K562 (cell line): ENCODE results near the gene KIAA0319L. TPM values are rescaled to one million over a fixed set of nuclear protein-coding genes. Genes with fewer than 3 reads are reported as not detected.
A peak's percentile ranks its signal among the peaks of the same experiment; 100 is the strongest.

Experiments
- ATAC-seq: fragments of 200-7000 bp; cut with Tn5 transposase; 3 replicates; pipeline ENCODE4 v1.9.1; 2020; ENCODE audit warnings: moderate library complexity
- BruUV-seq: library from RNA; stranded (reverse); fragments of 400-500 nt; replicated peaks from 2 replicates; lab custom pipeline; 2021; lab: Mats Ljungman, UMichigan
- CTCF ChIA-PET: fragments of 300-600 bp; formaldehyde crosslinking; extraction: SDS; loops from one replicate; lab custom pipeline; 2021; ENCODE audit warnings: low intra/inter-chr PET ratio; lab: Yijun Ruan, JAX
- POLR2A ChIA-PET: fragments of 300-600, 350-650 bp; sonication (Branson Sonifier 250); formaldehyde crosslinking; extraction: SDS; loops from one replicate; lab custom pipeline; 2021; ENCODE audit warnings: antibody characterized with exemption, inconsistent platforms; lab: Yijun Ruan, JAX
- DNase-seq, 4 experiments: peaks; one replicate each; pipeline versions ENCODE4 v3.0.0 to v3.0.0-alpha.2; 2011 to 2018; ENCODE audit warnings: low spot score in 3 of 4, mixed read lengths in 3 of 4; ENCODE audit errors: extremely low read depth in 1 of 4
- FAIRE-seq: peaks from 2 replicates; lab custom pipeline; 2011; peaks lifted over from hg19 to GRCh38; lab: Jason Lieb, UNC
- H2AFZ ChIP-seq: 2 replicates; pipeline ENCODE4 v1.6.0; 2011; ENCODE audit warnings: low read depth, low read length, control low read depth, inconsistent platforms
- H3K27ac ChIP-seq: fragments of 200-600 bp; 3 replicates; pipeline ENCODE4 v1.8.0; 2011; ENCODE audit warnings: low read depth, mild to moderate bottlenecking, control low read depth, inconsistent platforms, low read length, moderate library complexity, mixed read lengths; ENCODE audit errors: extremely low read depth
- H3K27me3 ChIP-seq, 2 experiments: fragments of 300-600 bp in 1 of 2; 2 replicates in 1 of 2; 3 replicates in 1 of 2; pipeline versions ENCODE4 v1.6.0 to v1.8.0; 2011; ENCODE audit warnings: inconsistent platforms in 2 of 2, low read length in 2 of 2, mild to moderate bottlenecking in 1 of 2, mixed read lengths in 1 of 2, moderate library complexity in 1 of 2; ENCODE audit not compliant: control insufficient read depth in 2 of 2, insufficient read depth in 2 of 2
- H3K36me3 ChIP-seq: fragments of 300-600 bp; 3 replicates; pipeline ENCODE4 v1.8.0; 2011; ENCODE audit warnings: mild to moderate bottlenecking, low read length, inconsistent platforms; ENCODE audit not compliant: control insufficient read depth, insufficient read depth
- H3K4me1 ChIP-seq, 2 experiments: fragments of 200-600 bp in 1 of 2; replicated peaks in 1 of 2; 2 replicates in 1 of 2; 3 replicates in 1 of 2; pipeline versions ENCODE4 v1.5.1 to v1.8.0; 2011; ENCODE audit warnings: inconsistent platforms in 2 of 2, low read length in 2 of 2, mild to moderate bottlenecking in 1 of 2, mixed read lengths in 1 of 2, moderate library complexity in 1 of 2; ENCODE audit not compliant: control insufficient read depth in 2 of 2, insufficient read depth in 2 of 2
- H3K4me2 ChIP-seq: 2 replicates; pipeline ENCODE4 v1.6.1; 2011; ENCODE audit warnings: low read length, control low read depth, inconsistent platforms, mixed read lengths; ENCODE audit not compliant: insufficient read depth
- H3K4me3 ChIP-seq: fragments of 200-600 bp; sonication (generic), shearing (Covaris generic); 2 replicates; pipeline ENCODE4 v1.5.1; 2016; ENCODE audit warnings: control low read depth, inconsistent platforms
- H3K79me2 ChIP-seq: fragments of 200-600 bp; 3 replicates; pipeline ENCODE4 v1.8.0; 2011; ENCODE audit warnings: low read length, inconsistent platforms; ENCODE audit not compliant: control insufficient read depth, insufficient read depth
- H3K9ac ChIP-seq, 2 experiments: 2 replicates each; pipeline versions ENCODE4 v1.6.0 to v1.6.1; 2011; ENCODE audit warnings: low read depth in 2 of 2, low read length in 2 of 2, control low read depth in 1 of 2, inconsistent platforms in 1 of 2, mild to moderate bottlenecking in 1 of 2, mixed read lengths in 1 of 2; ENCODE audit not compliant: insufficient read depth in 1 of 2
- H3K9me1 ChIP-seq: one replicate; pipeline ENCODE4 v1.6.0; 2011; ENCODE audit warnings: inconsistent platforms, mild to moderate bottlenecking, low read length, moderate library complexity; ENCODE audit not compliant: control insufficient read depth, insufficient read depth
- H3K9me3 ChIP-seq: replicated peaks from 2 replicates; pipeline ENCODE4 v1.5.1; 2011; ENCODE audit warnings: low read depth, low read length, inconsistent platforms; ENCODE audit not compliant: control insufficient read depth, insufficient read depth
- H4K20me1 ChIP-seq: replicated peaks from 2 replicates; pipeline ENCODE4 v1.6.1; 2011; ENCODE audit warnings: low read length, inconsistent platforms, mixed read lengths; ENCODE audit not compliant: control insufficient read depth, insufficient read depth
- CBX1 ChIP-seq: sonication (generic); IDR thresholded peaks from 2 replicates; pipeline ENCODE4 v1.6.1; 2016; ENCODE audit warnings: antibody characterized with exemption, low read depth, mild to moderate bottlenecking
- E2F3 ChIP-seq: fragments of 250-450 bp; sonication (Bioruptor Pico); IDR thresholded peaks from 2 replicates; pipeline ENCODE4 v1.4.0; 2020; ENCODE audit warnings: mild to moderate bottlenecking
- ETV1 ChIP-seq: fragments of 450-650 bp; conservative IDR thresholded peaks from 2 replicates; pipeline ENCODE4 v1.6.1; 2016; ENCODE audit warnings: missing genetic modification characterization, control low read depth, low read depth, missing compliant biosample characterization
- ETV5 ChIP-seq: sonication (generic); formaldehyde crosslinking; IDR thresholded peaks from 2 replicates; pipeline ENCODE4 v1.4.0; 2020; ENCODE audit warnings: low read depth, mild to moderate bottlenecking, missing genetic modification reagents
- KDM4B ChIP-seq, 2 experiments: fragments of 450-650 bp in 1 of 2; sonication (generic) in 1 of 2; IDR thresholded peaks; 2 replicates each; pipeline ENCODE4 v1.6.1; 2016 to 2017; ENCODE audit warnings: borderline replicate concordance in 2 of 2, antibody characterized with exemption in 1 of 2, low read depth in 1 of 2, mild to moderate bottlenecking in 1 of 2
- POLR2G ChIP-seq: fragments of 200-400 bp; formaldehyde crosslinking; IDR thresholded peaks from 2 replicates; pipeline ENCODE4 v1.6.1; 2017; ENCODE audit warnings: low read depth, mild to moderate bottlenecking, antibody characterized with exemption, low read length, moderate library complexity
- RBBP5 ChIP-seq: fragments of 200-600 bp; sonication (generic); IDR thresholded peaks from 2 replicates; pipeline ENCODE4 v1.6.1; 2012; ENCODE audit warnings: borderline replicate concordance, mild to moderate bottlenecking, low read length, control low read depth, inconsistent platforms; ENCODE audit not compliant: insufficient read depth, poor library complexity, severe bottlenecking
- RBM22 ChIP-seq: fragments of 200-400 bp; formaldehyde crosslinking; IDR thresholded peaks from 2 replicates; pipeline ENCODE4 v1.6.1; 2018; ENCODE audit warnings: low read length, low read depth; ENCODE audit not compliant: poor library complexity, severe bottlenecking
- RERE ChIP-seq: sonication (generic); formaldehyde crosslinking; IDR thresholded peaks from 2 replicates; pipeline ENCODE4 v1.8.0; 2023; ENCODE audit warnings: missing genetic modification reagents, mild to moderate bottlenecking, borderline replicate concordance
- SRSF3 ChIP-seq: fragments of 200-400 bp; formaldehyde crosslinking; IDR thresholded peaks from 2 replicates; pipeline ENCODE4 v1.6.1; 2016; ENCODE audit warnings: mild to moderate bottlenecking, low read length, moderate library complexity; ENCODE audit not compliant: insufficient read depth
- TAF15 ChIP-seq: fragments of 200-400 bp; formaldehyde crosslinking; IDR thresholded peaks from 2 replicates; pipeline ENCODE4 v1.6.1; 2017; ENCODE audit warnings: mild to moderate bottlenecking, low read depth, low read length, moderate library complexity
- TEAD1 ChIP-seq, 2 experiments: fragments of 450-650 bp in 1 of 2; sonication (generic) in 1 of 2; formaldehyde crosslinking; IDR thresholded peaks; 2 replicates each; pipeline versions ENCODE4 v1.4.0 to v1.8.0; 2020 to 2022; ENCODE audit warnings: mild to moderate bottlenecking in 2 of 2, missing genetic modification reagents in 1 of 2
- ZNF124 ChIP-seq: sonication (generic); formaldehyde crosslinking; IDR thresholded peaks from 2 replicates; pipeline ENCODE4 v1.8.1; 2022; ENCODE audit warnings: missing genetic modification reagents
- ZNF75A ChIP-seq: fragments of 450-650 bp; formaldehyde crosslinking; IDR thresholded peaks from 2 replicates; pipeline ENCODE4 v1.4.0; 2020; ENCODE audit warnings: mild to moderate bottlenecking
- WGBS: fragments of 100-300 bp; shearing (Covaris generic); methylation state at CpG from one replicate; pipeline ENCODE4 v1.1.6; 2016; ENCODE audit warnings: low coverage, mixed read lengths; ENCODE audit not compliant: insufficient coverage; ENCODE audit errors: missing lambda C conversion rate; 5-methylcytosine and 5-hydroxymethylcytosine counted together
- in situ Hi-C: fragments of 300-500 bp; cut with MboI; formaldehyde crosslinking; loops from 4 replicates; pipeline ENCODE4 v1.15.0; 2018; ENCODE audit warnings: inconsistent platforms, mixed read lengths
- intact Hi-C: fragments of 100-400 bp; cut with micrococcal nuclease; formaldehyde crosslinking; loops from 2 replicates; pipeline ENCODE4 v1.14.2; 2022
- polyA plus RNA-seq, 8 experiments: library from polyadenylated mRNA; depleted of rRNA in 4 of 8; stranded (reverse) in 5 of 8; unstranded in 3 of 8; fragments of >200 nt; fragmentation: Nextera tagmentation in 2 of 8; fragmentation: Illumina TruSeq in 1 of 8; extraction: Ambion mirVana in 2 of 8; extraction: Trizol in 1 of 8; gene quantifications; 2 replicates each; pipeline versions ENCODE4 v1.2.1 to v1.2.3, GENCODE V29; 2011 to 2014; ENCODE audit warnings: inconsistent platforms in 1 of 8, missing spikeins in 1 of 8
- total RNA-seq, 7 experiments: library from RNA; depleted of rRNA in 6 of 7; stranded (reverse); fragments of >200 nt in 6 of 7; fragmentation: Illumina TruSeq in 2 of 7; extraction: Trizol in 2 of 7; gene quantifications; 2 replicates each; pipeline versions ENCODE4 v1.2.1 to v1.2.3, GENCODE V29; 2011 to 2021; ENCODE audit warnings: low replicate concordance in 1 of 7

Gene KIAA0319L
- total and polyA plus RNA-seq, 9 of the 15 experiments (the other 6 are each of a cell fraction or from before 2014, with no cell fraction given) = 2.4 to 51.7 (median 27.4) TPM

GRCh38 chr1:35436078-35436477 is 121.1 kb downstream of the KIAA0319L start:
- 88% methylated on average over 10 of the region's 10 CpGs for WGBS
- BruUV-seq = no TSS peak
- Histone ChIP-seq H3K9me1 (no peaks in the 10 kb centered on the region), H3K9ac (0 out of 4 replicates have a peak overlapping the region, but pooled peaks of 1 of the 2 experiments have one; percentile 5), H4K20me1 (no peaks in the 10 kb centered on the region), H3K27me3 (no peaks in the 10 kb centered on the region)
- no peak for ATAC-seq
- CTCF ChIA-PET = interaction anchor here (0.6 kb wide), 1 partner anchor 27 kb away, joined by 4 read pairs; no protein-coding TSS in a partner anchor
- intact Hi-C loops = loop anchor here (10.0 kb wide), 1 partner anchor 571 kb away; no protein-coding TSS in a partner anchor
- TF ChIP-seq CBX1 (no peak), E2F3 (CRISPR knock-in tag) (no peak), ETV5 (CRISPR knock-in tag) (no peak), RBBP5 (no peak), RERE (CRISPR knock-in tag) (no peak), SRSF3 (no peak), POLR2G (peak; percentile 54), KDM4B (IDR thresholded peaks at IDR 0.05; ENCODE audit: borderline replicate concordance in 2 of 2, low read depth in 1 of 2) (no peak), TEAD1 (CRISPR knock-in tag; IDR thresholded peaks at IDR 0.05) (no peak), ETV1 (tag) (no peak), RBM22 (peak; percentile 49), ZNF124 (CRISPR knock-in tag) (no peak), TAF15 (no peak), ZNF75A (CRISPR knock-in tag) (no peak)
- TF ChIP-seq, all 486 proteins: peak for 2
- Histone ChIP-seq H3K9me3 (no peaks in the 10 kb centered on the region), H3K4me3 (no peak overlapping the region), H2AFZ (no peak overlapping the region), H3K4me1 (peaks cover 5 to 7% of the 10 kb centered on the region in 2 experiments; a peak in 4 of 5 replicates), H3K4me2 (no peak overlapping the region), H3K27ac (no peak overlapping the region), H3K79me2 (no peaks in the 10 kb centered on the region), H3K36me3 (peaks cover 54% of the 10 kb centered on the region; the same call in 2 of the 3 replicates)
- POLR2A ChIA-PET = interaction anchor here (1.0 to 1.1 kb wide), 2 partner anchors 39 to 150 kb away, joined by 3 read pairs; no protein-coding TSS in a partner anchor
- FAIRE-seq (no peak), DNase-seq (no peak)
- in situ Hi-C loops = no loop called here
